ENCODE results near the gene MAP2. TPM values are rescaled to one million over a fixed set of nuclear protein-coding genes. Genes with fewer than 3 reads are reported as not detected.
A peak's percentile ranks its signal among the peaks of the same experiment; 100 is the strongest.

MAP2 gene
- total RNA-seq: 0.79 and 8.1 TPM in 2 replicates

- DNase-seq (ENCODE audit: low read depth in 2 of 2): peak; percentile 78 to 92
Measured at GRCh38 chr2:209423562-209424198, at the start of gene MAP2. TSS of gene MAP2 (plus strand) at chr2:209424047. CDS start at chr2:209653171, 229,124 bp downstream.

GRCh38 chr2:209376686-209377085 is 47.2 kb upstream of the MAP2 start:
- DNase-seq (ENCODE audit: low read depth in 2 of 2): no peak

GRCh38 chr2:209380293-209380692 is 43.6 kb upstream of the MAP2 start:
- no peak for DNase-seq (ENCODE audit: low read depth in 2 of 2)

- DNase-seq (ENCODE audit: low read depth in 2 of 2): no peak
Measured at GRCh38 chr2:209381091-209381490, 42.8 kb upstream of the MAP2 start.

GRCh38 chr2:209382775-209383174 is 41.1 kb upstream of the MAP2 start:
- DNase-seq (ENCODE audit: low read depth in 2 of 2): no peak

- DNase-seq (ENCODE audit: low read depth in 2 of 2): peak; percentile 20 to 89
Measured at GRCh38 chr2:209383212-209383611, 40.6 kb upstream of the MAP2 start.

- DNase-seq (ENCODE audit: low read depth in 2 of 2): no peak
Measured at GRCh38 chr2:209387389-209387788, 36.5 kb upstream of the MAP2 start.

- DNase-seq (ENCODE audit: low read depth in 2 of 2): no peak
Measured at GRCh38 chr2:209388446-209389037, 35.3 kb upstream of the MAP2 start.

GRCh38 chr2:209389171-209389618 is 34.7 kb upstream of the MAP2 start:
- DNase-seq (ENCODE audit: low read depth in 2 of 2): no peak

GRCh38 chr2:209390839-209391238 is 33.0 kb upstream of the MAP2 start:
- DNase-seq (ENCODE audit: low read depth in 2 of 2): no peak

GRCh38 chr2:209391776-209392401 is 32.0 kb upstream of the MAP2 start:
- DNase-seq (ENCODE audit: low read depth in 2 of 2): no peak

GRCh38 chr2:209395229-209395628 is 28.6 kb upstream of the MAP2 start:
- DNase-seq (ENCODE audit: low read depth in 2 of 2): no peak

- DNase-seq (ENCODE audit: low read depth in 2 of 2): no peak
Measured at GRCh38 chr2:209395652-209396051, 28.2 kb upstream of the MAP2 start.

- no peak for DNase-seq (ENCODE audit: low read depth in 2 of 2)
Measured at GRCh38 chr2:209398463-209398862, 25.4 kb upstream of the MAP2 start.

GRCh38 chr2:209401788-209402187 is 22.1 kb upstream of the MAP2 start:
- no peak for DNase-seq (ENCODE audit: low read depth in 2 of 2)

GRCh38 chr2:209411296-209411695 is 12.6 kb upstream of the MAP2 start:
- DNase-seq (ENCODE audit: low read depth in 2 of 2): no peak

GRCh38 chr2:209411718-209412117 is 12.1 kb upstream of the MAP2 start:
- DNase-seq (ENCODE audit: low read depth in 2 of 2): no peak

GRCh38 chr2:209413311-209414014 is 10.4 kb upstream of the MAP2 start:
- DNase-seq (ENCODE audit: low read depth in 2 of 2): no peak

GRCh38 chr2:209416913-209417312 is 6.9 kb upstream of the MAP2 start:
- no peak for DNase-seq (ENCODE audit: low read depth in 2 of 2)

- DNase-seq (ENCODE audit: low read depth in 2 of 2): no peak
Measured at GRCh38 chr2:209422191-209422754, 1.6 kb upstream of the MAP2 start.

- DNase-seq (ENCODE audit: low read depth in 2 of 2): peak in 1 of 2 donors; percentile 7
Measured at GRCh38 chr2:209424199-209424701, 403 bp downstream of the MAP2 start.

Measured in lung microvascular endothelial cell (primary cell).